Esophagus squamous epithelium (tissue), 4 donors: ENCODE data around the gene GBGT1.

Experiments used
- CTCF ChIP-seq, 6 experiments: fragments of 450-650 bp in 4 of 6; fragments of 200-600 bp in 2 of 6; sonication (generic) in 2 of 6; IDR thresholded peaks; one replicate each; pipeline ENCODE4 v1.5.1; 2016 to 2019; ENCODE audit warnings: antibody characterized with exemption in 6 of 6, mild to moderate bottlenecking in 4 of 6, moderate library complexity in 4 of 6
- POLR2A ChIP-seq, 4 donors: fragments of 450-650 bp; IDR thresholded peaks; one replicate each; pipeline ENCODE4 v1.6.1; 2017; ENCODE audit warnings: antibody characterized with exemption in 4 of 4, mild to moderate bottlenecking in 4 of 4, moderate library complexity in 3 of 4

DNA sequence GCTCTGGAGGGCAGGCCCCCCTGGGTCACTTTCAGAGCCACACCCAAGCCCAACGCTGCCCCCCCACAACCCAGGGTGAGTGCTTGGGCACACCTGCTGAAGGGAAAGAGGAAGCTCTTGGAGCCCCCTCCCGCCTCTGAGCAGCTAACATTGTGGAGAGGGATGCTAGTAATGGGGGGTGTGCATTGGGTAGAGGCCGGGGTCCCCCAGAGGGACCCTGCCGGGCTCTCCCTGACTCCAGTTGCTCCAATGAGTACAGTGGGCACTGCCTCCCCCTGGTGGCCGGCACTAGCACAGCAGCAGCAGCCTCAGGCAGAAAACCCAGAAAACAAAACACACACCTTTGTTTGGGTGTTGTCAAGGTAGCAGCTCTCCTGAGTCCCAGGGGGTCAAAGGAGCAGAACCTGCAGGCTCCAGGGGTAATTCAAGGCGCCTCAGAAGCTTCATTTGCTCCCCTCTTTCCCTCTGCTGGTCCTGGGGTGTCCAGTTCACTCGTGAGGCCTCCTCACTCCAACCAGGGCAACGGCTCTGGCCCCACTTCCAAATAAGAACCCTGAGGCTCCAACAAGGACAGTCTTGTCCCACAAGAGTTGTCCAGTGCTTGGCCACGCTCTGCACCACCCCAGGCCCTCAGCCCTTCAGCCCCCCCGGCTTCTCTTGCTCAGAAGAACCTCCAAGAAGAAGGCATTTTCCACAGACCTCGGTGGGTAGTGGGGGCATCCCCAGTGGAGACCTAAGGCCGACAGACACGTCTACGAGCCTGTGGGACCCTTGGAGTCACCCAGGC is 16.1 kb downstream of the GBGT1 start:
- TF ChIP-seq POLR2A (IDR thresholded peaks at IDR 0.05) (no peak), CTCF (IDR thresholded peaks at IDR 0.05) (peak; percentile 95 to 99 (median 98))
